Loucy (cell line): ENCODE data around the gene ANO8.

Experiments used
- H2AFZ ChIP-seq: fragments of 200-600 bp; sonication (generic); 2 replicates; pipeline ENCODE4 v1.6.0; 2016; ENCODE audit warnings: antibody characterized with exemption, mild to moderate bottlenecking, low read length, moderate library complexity
- H3F3A ChIP-seq: fragments of 200-600 bp; 2 replicates; pipeline ENCODE4 v1.6.0; 2016; ENCODE audit warnings: antibody characterized with exemption, low read depth, mild to moderate bottlenecking
- H3K27me3 ChIP-seq: fragments of 200-600 bp; sonication (generic); 2 replicates; pipeline ENCODE4 v1.6.1; 2014; ENCODE audit warnings: low read length, mild to moderate bottlenecking; ENCODE audit not compliant: insufficient read depth, poor library complexity, severe bottlenecking
- H3K36me3 ChIP-seq: fragments of 200-600 bp; sonication (generic); 2 replicates; pipeline ENCODE4 v1.6.1; 2016; ENCODE audit warnings: low read length; ENCODE audit not compliant: insufficient read depth
- H3K4me1 ChIP-seq: fragments of 200-600 bp; sonication (generic); 2 replicates; pipeline ENCODE4 v1.5.1; 2014; ENCODE audit warnings: low read length, mild to moderate bottlenecking; ENCODE audit not compliant: insufficient read depth, poor library complexity, severe bottlenecking
- H3K4me2 ChIP-seq: fragments of 200-600 bp; sonication (generic); 2 replicates; pipeline ENCODE4 v1.6.0; 2014; ENCODE audit warnings: antibody characterized with exemption, low read length, low read depth, mild to moderate bottlenecking; ENCODE audit not compliant: poor library complexity, severe bottlenecking
- H3K4me3 ChIP-seq: fragments of 200-600 bp; sonication (generic); 2 replicates; pipeline ENCODE4 v1.5.1; 2014; ENCODE audit warnings: low read length, mild to moderate bottlenecking, mixed read lengths; ENCODE audit not compliant: poor library complexity, severe bottlenecking
- H3K79me2 ChIP-seq: fragments of 200-600 bp; sonication (generic); 2 replicates; pipeline ENCODE4 v1.6.1; 2014; ENCODE audit warnings: low read length; ENCODE audit not compliant: insufficient read depth
- H3K9ac ChIP-seq: fragments of 200-600 bp; sonication (generic); 2 replicates; pipeline ENCODE4 v1.6.0; 2014; ENCODE audit warnings: mild to moderate bottlenecking, low read depth, low read length, moderate library complexity; ENCODE audit not compliant: poor library complexity, severe bottlenecking
- H3K9me2 ChIP-seq: fragments of 200-600 bp; sonication (generic); replicated peaks from 2 replicates; pipeline ENCODE4 v1.6.1; 2016; ENCODE audit warnings: low read depth, low read length, mixed read lengths
- H3K9me3 ChIP-seq: fragments of 200-600 bp; sonication (generic); 2 replicates; pipeline ENCODE4 v1.6.1; 2014; ENCODE audit warnings: mild to moderate bottlenecking, antibody characterized with exemption, low read length, low read depth; ENCODE audit not compliant: insufficient read depth
- H4K20me1 ChIP-seq: fragments of 200-600 bp; sonication (generic); 2 replicates; pipeline ENCODE4 v1.6.0; 2014; ENCODE audit warnings: antibody characterized with exemption, low read length, mild to moderate bottlenecking; ENCODE audit not compliant: insufficient read depth, poor library complexity, severe bottlenecking
- EZH2phosphoT487 ChIP-seq: fragments of 200-600 bp; IDR thresholded peaks from 2 replicates; pipeline ENCODE4 v1.6.1; 2018; ENCODE audit warnings: antibody characterized with exemption, mild to moderate bottlenecking, moderate library complexity, borderline replicate concordance
- TF ChIP-seq, protein P1 (sequence below): fragments of 200-600 bp; sonication (generic); conservative IDR thresholded peaks from 2 replicates; pipeline ENCODE4 v1.5.1; 2014; ENCODE audit warnings: mild to moderate bottlenecking, antibody characterized with exemption, low read length

ANO8 gene

DNA sequence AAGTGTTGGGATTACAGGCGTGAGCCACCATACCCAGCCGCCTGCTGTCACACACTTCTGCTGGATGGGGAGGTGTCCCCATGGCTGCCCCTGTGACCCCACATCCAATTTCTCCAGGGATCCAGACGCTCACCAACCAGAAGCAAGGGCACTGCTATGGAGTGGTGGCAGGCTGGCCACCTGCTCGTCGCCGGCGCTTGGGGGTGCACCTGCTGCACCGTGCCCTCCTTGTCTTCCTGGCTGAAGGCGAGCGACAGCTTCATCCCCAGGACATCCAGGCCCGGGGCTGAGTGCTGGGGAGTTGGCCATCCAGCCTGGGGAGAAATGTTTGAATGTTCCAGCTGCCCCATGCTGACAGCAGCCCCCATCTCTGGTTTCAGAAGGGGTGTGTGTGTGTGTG is 48.4 kb downstream of the ANO8 start:
- Histone ChIP-seq H3K9ac (no peak overlapping the region), H2AFZ (no peak overlapping the region), H4K20me1 (no peaks in the 10 kb centered on the region), H3K4me1 (no peaks in the 10 kb centered on the region), H3K4me2 (no peak overlapping the region), H3K79me2 (no peaks in the 10 kb centered on the region), H3K36me3 (no peaks in the 10 kb centered on the region), H3K9me3 (no peaks in the 10 kb centered on the region), H3K9me2 (no peaks in the 10 kb centered on the region), H3K4me3 (no peak overlapping the region), H3K27me3 (no peaks in the 10 kb centered on the region), H3F3A (no peaks in the 10 kb centered on the region)
- no peak for TF ChIP-seq EZH2phosphoT487
- TF ChIP-seq, protein P1, sequence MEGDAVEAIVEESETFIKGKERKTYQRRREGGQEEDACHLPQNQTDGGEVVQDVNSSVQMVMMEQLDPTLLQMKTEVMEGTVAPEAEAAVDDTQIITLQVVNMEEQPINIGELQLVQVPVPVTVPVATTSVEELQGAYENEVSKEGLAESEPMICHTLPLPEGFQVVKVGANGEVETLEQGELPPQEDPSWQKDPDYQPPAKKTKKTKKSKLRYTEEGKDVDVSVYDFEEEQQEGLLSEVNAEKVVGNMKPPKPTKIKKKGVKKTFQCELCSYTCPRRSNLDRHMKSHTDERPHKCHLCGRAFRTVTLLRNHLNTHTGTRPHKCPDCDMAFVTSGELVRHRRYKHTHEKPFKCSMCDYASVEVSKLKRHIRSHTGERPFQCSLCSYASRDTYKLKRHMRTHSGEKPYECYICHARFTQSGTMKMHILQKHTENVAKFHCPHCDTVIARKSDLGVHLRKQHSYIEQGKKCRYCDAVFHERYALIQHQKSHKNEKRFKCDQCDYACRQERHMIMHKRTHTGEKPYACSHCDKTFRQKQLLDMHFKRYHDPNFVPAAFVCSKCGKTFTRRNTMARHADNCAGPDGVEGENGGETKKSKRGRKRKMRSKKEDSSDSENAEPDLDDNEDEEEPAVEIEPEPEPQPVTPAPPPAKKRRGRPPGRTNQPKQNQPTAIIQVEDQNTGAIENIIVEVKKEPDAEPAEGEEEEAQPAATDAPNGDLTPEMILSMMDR: no peak

DNA sequence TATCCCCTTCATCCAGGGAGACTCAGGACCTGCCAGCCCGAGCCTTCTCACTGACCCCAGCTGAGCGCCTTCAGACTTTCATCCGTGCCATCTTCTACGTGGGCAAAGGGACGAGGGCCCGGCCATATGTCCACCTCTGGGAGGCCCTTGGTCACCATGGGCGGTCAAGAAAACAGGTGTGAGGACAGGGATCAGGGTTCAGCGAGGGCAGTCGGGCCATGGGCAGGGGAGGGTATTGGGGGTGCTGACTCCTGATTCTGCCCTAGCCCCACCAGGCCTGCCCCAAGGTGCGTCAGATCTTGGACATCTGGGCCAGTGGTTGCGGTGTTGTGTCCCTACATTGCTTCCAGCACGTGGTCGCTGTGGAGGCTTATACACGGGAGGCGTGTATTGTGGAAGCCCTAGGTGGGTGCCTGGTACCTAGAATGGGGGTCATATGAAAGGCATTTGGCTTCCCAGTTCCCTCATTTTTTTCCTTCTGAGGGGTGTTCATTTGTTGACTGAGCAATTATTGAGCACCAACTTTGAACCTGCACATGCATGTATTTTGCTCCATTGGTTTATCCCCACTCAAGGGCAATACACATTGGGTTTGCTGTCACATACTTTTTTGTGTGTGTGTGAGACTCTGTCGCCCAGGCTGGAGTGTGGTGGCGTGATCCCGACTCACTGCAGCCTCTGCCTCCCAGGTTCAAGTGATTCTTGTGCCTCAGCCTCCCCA is 49.1 kb downstream of the ANO8 start:
- no peaks in the 10 kb centered on the region for H3K27me3 ChIP-seq
- no peaks in the 10 kb centered on the region for H3F3A ChIP-seq
- H3K9me3 ChIP-seq: no peaks in the 10 kb centered on the region
- no peaks in the 10 kb centered on the region for H4K20me1 ChIP-seq
- no peaks in the 10 kb centered on the region for H3K79me2 ChIP-seq
- H3K4me1 ChIP-seq: no peaks in the 10 kb centered on the region
- H3K4me3 ChIP-seq: no peak overlapping the region
- no peaks in the 10 kb centered on the region for H3K9me2 ChIP-seq
- no peak overlapping the region for H3K9ac ChIP-seq
- TF ChIP-seq, protein P1: no peak
- no peak for TF ChIP-seq EZH2phosphoT487
- no peaks in the 10 kb centered on the region for H3K36me3 ChIP-seq
- no peak overlapping the region for H3K4me2 ChIP-seq
- H2AFZ ChIP-seq: no peak overlapping the region

DNA sequence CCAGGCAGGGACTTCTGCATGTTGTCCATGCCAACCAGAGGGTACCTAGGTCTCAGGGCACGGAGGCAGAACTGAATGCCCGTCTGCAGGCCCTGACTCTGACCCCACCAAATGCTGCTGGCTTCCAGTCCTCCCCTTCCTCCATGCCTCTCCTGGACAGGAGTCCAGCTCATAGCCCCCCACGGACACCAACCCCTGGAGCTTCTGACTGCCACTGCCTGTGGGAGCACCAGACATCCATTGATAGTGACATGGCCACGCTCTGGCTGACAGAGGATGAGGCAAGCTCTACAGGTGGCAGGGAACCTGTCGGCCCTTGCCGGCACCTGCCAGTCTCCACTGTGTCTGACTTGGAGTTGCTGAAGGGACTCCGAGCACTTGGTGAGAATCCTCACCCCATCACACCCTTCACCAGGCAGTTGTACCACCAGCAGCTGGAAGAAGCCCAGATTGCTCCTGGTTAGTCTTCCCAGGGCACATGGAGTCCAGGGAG is 51.1 kb downstream of the ANO8 start:
- Histone ChIP-seq H3K27me3 (no peaks in the 10 kb centered on the region), H3K4me3 (no peak overlapping the region), H3K36me3 (0 out of 2 replicates have a peak, but pooled peaks cover 3% of the 10 kb centered on the region), H3K4me2 (no peak overlapping the region), H4K20me1 (no peaks in the 10 kb centered on the region), H3F3A (no peaks in the 10 kb centered on the region), H3K79me2 (no peaks in the 10 kb centered on the region), H2AFZ (no peak overlapping the region), H3K9me2 (no peaks in the 10 kb centered on the region), H3K9ac (no peak overlapping the region), H3K4me1 (no peaks in the 10 kb centered on the region), H3K9me3 (no peaks in the 10 kb centered on the region)
- TF ChIP-seq, protein P1: no peak
- TF ChIP-seq EZH2phosphoT487: no peak
